ENCODE measurements around the gene PROB1. TPM values are rescaled to one million over a fixed set of nuclear protein-coding genes. Genes with fewer than 3 reads are reported as not detected.

Gene PROB1
- total RNA-seq, 1 experiment from 2014 or later, result 3.4 TPM

DNA sequence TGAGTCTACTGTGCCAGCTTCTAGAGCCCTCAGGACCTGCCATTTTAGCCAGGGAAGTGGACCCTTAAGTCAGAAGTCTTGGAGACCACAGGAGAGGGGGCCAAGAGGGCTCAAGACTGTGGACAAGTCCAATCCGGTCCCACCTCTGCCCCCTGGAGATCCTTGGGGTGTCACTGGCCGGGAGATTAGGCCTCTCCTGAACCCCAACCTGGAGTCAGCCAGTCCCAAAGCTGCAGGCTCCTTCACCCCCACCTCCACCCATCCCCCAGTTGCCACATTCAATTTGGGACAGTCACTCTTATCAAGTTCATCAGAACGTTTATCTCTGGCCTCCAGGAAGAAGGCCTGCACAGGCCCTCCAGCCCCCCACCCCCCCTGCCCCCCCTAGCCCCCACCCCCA is 12.1 kb downstream of the PROB1 start:
- Histone ChIP-seq H2BK20ac (ENCODE audit: low read depth, low read length, poor library complexity, severe bottlenecking) (no peak overlapping the region), H3T11ph (ENCODE audit: low read length) (no peak overlapping the region), H2BK12ac (ENCODE audit: insufficient read length, low read depth, low read length) (no peak overlapping the region), H4K20me1 (ENCODE audit: control insufficient read depth, insufficient read depth, insufficient read length) (no peaks in the 10 kb centered on the region), H2BK120ac (ENCODE audit: low read depth, low read length, poor library complexity, severe bottlenecking) (no peak overlapping the region), H2BK15ac (ENCODE audit: low read depth, low read length) (no peak overlapping the region), H3K14ac (ENCODE audit: insufficient read depth, low read length) (no peak overlapping the region), H3K23ac (ENCODE audit: insufficient read length, low read depth, low read length) (no peak overlapping the region), H3K4ac (ENCODE audit: low read depth, low read length) (no peak overlapping the region), H3K56ac (ENCODE audit: insufficient read length, low read depth, low read length) (no peak overlapping the region), H3K4me1 (ENCODE audit: insufficient read depth, low read length) (no peaks in the 10 kb centered on the region), H3K79me2 (ENCODE audit: insufficient read depth, low read length) (no peaks in the 10 kb centered on the region), H3K27me3 (ENCODE audit: insufficient read depth, low read length) (no peaks in the 10 kb centered on the region), H4K8ac (replicated peaks; ENCODE audit: insufficient read length, low read depth, low read length) (no peak overlapping the region), H2AFZ (ENCODE audit: low read length) (no peak overlapping the region), H3K23me2 (ENCODE audit: insufficient read length, low read depth, low read length, poor library complexity, severe bottlenecking) (no peaks in the 10 kb centered on the region), H3K27ac (ENCODE audit: insufficient read length, low read depth, low read length) (no peak overlapping the region), H2AK5ac (ENCODE audit: insufficient read length, low read length) (no peak overlapping the region), H3K18ac (ENCODE audit: insufficient read length, low read depth, low read length) (no peak overlapping the region), H3K9me3 (ENCODE audit: control insufficient read depth, low read depth, low read length) (no peaks in the 10 kb centered on the region), H3K79me1 (ENCODE audit: insufficient read depth, low read depth, low read length, poor library complexity, severe bottlenecking) (no peaks in the 10 kb centered on the region), H2BK5ac (ENCODE audit: insufficient read length, low read length) (no peak overlapping the region), H3K9ac (ENCODE audit: extremely low read depth, insufficient read length, low read length) (no peak overlapping the region), H4K91ac (ENCODE audit: insufficient read length, low read depth, low read length) (no peak overlapping the region), H4K5ac (ENCODE audit: insufficient read length, low read depth, low read length) (no peak overlapping the region), H3K4me2 (ENCODE audit: insufficient read depth, insufficient read length, low read length) (no peak overlapping the region)
- no peak for DNase-seq
- Mint-ChIP-seq H3K4me3 (no peak overlapping the region), H3K27me3 (ENCODE audit: low read depth) (no peaks in the 10 kb centered on the region; the same call in 1 of the 2 replicates), H3K9me3 (no peaks in the 10 kb centered on the region), H3K36me3 (ENCODE audit: insufficient read depth in 1 of 3, low read depth in 3 of 3) (no peaks in the 10 kb centered on the region; a peak in 1 of 7 replicates), H3K4me1 (peaks cover 19 to 32% of the 10 kb centered on the region in 2 experiments; a peak in 3 of 4 replicates), H3K27ac (no peak overlapping the region; a peak in 1 of 7 replicates)
- TF ChIP-seq CTCF (conservative IDR thresholded peaks at IDR 0.05), result no peak
- WGBS (ENCODE audit: extremely low coverage, insufficient read length, low lambda C conversion rate), result no CpG with 5 or more reads among the region's 3 CpGs
